ENCODE results near the gene PIGU.
A peak's percentile ranks its signal among the peaks of the same experiment; 100 is the strongest.
"Not testable (repeated sequence)": the region's sequence is repeated elsewhere in the genome, so short reads cannot be mapped to it uniquely, and the experiment has no call there.

Gene PIGU

GRCh38 chr20:34518863-34519262 lies 158.0 kb downstream of the PIGU start:
- peaks cover 19% of the 10 kb centered on the region for H3K4me1 ChIP-seq (ENCODE audit: control insufficient read depth, insufficient read depth, low read length, poor library complexity, severe bottlenecking)
- not testable (repeated sequence) for H3K9me3 ChIP-seq (ENCODE audit: control insufficient read depth, low read length)

GRCh38 chr20:34517114-34517505 lies 159.8 kb downstream of the PIGU start:
- H3K36me3 ChIP-seq (ENCODE audit: control insufficient read depth, insufficient read depth, low read length) = no peaks in the 10 kb centered on the region
- H3K27me3 ChIP-seq (replicated peaks; ENCODE audit: control insufficient read depth, insufficient read depth, low read length, poor library complexity, severe bottlenecking) = no peaks in the 10 kb centered on the region
- DNase-seq = no peak
- H3K27ac ChIP-seq (ENCODE audit: insufficient read depth, low read length, poor library complexity, severe bottlenecking) = peak overlapping the region; percentile 77
- peak overlapping the region; percentile 96 for H3K4me3 ChIP-seq (ENCODE audit: insufficient read depth, low read depth, low read length, poor library complexity, severe bottlenecking)
- no peaks in the 10 kb centered on the region for H3K9me3 ChIP-seq (ENCODE audit: control insufficient read depth, low read length)
- peaks cover 25% of the 10 kb centered on the region for H3K4me1 ChIP-seq (ENCODE audit: control insufficient read depth, insufficient read depth, low read length, poor library complexity, severe bottlenecking)

More at GRCh38 chr20:34518863-34519262, 158.0 kb downstream of the PIGU start:
- H3K4me3 ChIP-seq (ENCODE audit: insufficient read depth, low read depth, low read length, poor library complexity, severe bottlenecking); DNase-seq; H3K36me3 ChIP-seq (ENCODE audit: control insufficient read depth, insufficient read depth, low read length); H3K27me3 ChIP-seq (replicated peaks; ENCODE audit: control insufficient read depth, insufficient read depth, low read length, poor library complexity, severe bottlenecking); H3K27ac ChIP-seq (ENCODE audit: insufficient read depth, low read length, poor library complexity, severe bottlenecking): not testable (repeated sequence)

DNA sequence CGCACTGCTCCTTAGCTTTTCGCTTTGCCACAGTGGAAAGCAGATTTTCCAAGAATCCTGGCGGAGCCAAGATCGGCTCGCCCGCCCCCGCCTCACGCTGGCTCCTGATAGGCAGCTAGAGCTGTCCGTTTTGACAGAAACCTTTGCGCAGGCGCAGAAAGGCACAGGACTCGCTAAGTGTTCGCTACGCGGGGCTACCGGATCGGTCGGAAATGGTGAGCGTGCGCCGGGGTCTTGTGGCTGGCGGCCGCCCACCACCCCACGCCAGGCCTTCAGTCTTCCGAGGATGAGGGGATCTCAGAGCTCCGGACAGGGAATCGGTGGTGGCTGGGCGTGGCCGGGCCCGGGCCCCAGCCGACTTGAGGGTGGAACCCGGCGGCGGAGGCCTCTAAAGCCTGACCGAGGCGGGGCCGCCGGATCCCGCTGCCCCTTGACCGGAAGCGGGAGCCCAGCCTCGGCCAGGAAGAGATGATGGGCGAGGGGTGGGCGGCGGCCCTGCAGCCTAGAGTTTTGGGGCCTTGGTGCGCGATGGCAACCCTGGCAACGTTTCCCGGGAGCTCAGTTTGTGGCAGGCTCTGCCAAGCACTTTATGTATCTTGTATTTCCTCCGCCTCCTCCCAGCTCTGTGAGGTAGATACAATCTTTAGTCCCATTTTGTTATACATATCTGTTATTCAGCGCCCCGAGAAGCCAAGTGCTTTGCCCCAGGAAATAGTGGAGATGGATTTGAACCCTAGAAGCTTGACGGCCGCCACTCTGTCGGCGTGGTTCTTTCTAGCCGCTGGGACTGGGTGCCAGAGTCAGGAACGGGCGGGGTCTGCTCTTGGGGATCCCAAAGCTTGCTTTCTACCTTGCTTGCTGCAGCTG lies 160.4 kb downstream of the PIGU start, which contains the start of gene DYNLRB1:
Gene DYNLRB1 (plus strand): TSS at position 176 of the 867 bp plus-strand sequence. CDS start 37 bp downstream, at position 213.
- peak; percentile 85 to 95 (median 87) for DNase-seq
- Histone ChIP-seq H3K4me3 (ENCODE audit: insufficient read depth, low read depth, low read length, poor library complexity, severe bottlenecking) (peak within 1 kb of the TSS; percentile 96), H3K9me3 (ENCODE audit: control insufficient read depth, low read length) (no peaks in the 10 kb centered on the region), H3K4me1 (ENCODE audit: control insufficient read depth, insufficient read depth, low read length, poor library complexity, severe bottlenecking) (peaks cover 25% of the 10 kb centered on the region), H3K27me3 (replicated peaks; ENCODE audit: control insufficient read depth, insufficient read depth, low read length, poor library complexity, severe bottlenecking) (no peaks in the 10 kb centered on the region), H3K27ac (ENCODE audit: insufficient read depth, low read length, poor library complexity, severe bottlenecking) (peak within 1 kb of the TSS; percentile 77), H3K36me3 (ENCODE audit: control insufficient read depth, insufficient read depth, low read length) (no peaks in the 10 kb centered on the region)

- no peaks in the 10 kb centered on the region for H3K36me3 ChIP-seq (ENCODE audit: control insufficient read depth, insufficient read depth, low read length)
- peaks cover 25% of the 10 kb centered on the region for H3K4me1 ChIP-seq (ENCODE audit: control insufficient read depth, insufficient read depth, low read length, poor library complexity, severe bottlenecking)
- peak overlapping the region; percentile 77 for H3K27ac ChIP-seq (ENCODE audit: insufficient read depth, low read length, poor library complexity, severe bottlenecking)
- peak; percentile 51 to 62 (median 58) for DNase-seq
- peak overlapping the region; percentile 96 for H3K4me3 ChIP-seq (ENCODE audit: insufficient read depth, low read depth, low read length, poor library complexity, severe bottlenecking)
- no peaks in the 10 kb centered on the region for H3K27me3 ChIP-seq (replicated peaks; ENCODE audit: control insufficient read depth, insufficient read depth, low read length, poor library complexity, severe bottlenecking)
- H3K9me3 ChIP-seq (ENCODE audit: control insufficient read depth, low read length) = no peaks in the 10 kb centered on the region
Observed at GRCh38 chr20:34515484-34516246, 161.2 kb downstream of the PIGU start.

DNA sequence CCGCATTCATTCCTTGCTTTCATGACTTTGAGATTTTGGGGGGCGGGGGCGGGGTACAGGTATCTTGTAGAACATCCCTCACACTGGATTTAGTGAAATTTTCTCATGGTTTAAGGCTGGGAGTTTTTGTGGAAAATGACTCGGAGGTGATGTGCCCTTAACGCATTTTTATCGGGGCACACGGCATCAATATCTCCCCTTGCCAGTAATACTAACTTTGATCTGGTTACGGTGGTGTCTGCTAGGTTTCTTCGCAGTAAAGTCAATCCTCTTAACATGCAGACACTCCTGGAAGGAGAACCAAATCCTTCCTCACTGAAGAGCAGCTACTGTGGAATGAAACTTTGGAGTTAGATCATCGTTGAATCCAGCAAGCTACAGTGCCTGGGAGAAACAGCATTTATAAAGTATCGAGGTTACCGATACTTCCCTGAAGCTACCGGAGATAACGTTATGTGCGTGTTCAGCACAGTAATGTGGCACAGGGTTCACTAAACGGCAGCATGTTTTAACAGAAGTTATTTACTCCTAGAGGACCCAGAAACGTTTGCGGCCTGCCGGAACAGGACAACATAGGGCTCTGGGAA lies 161.9 kb downstream of the PIGU start:
- Histone ChIP-seq H3K9me3 (ENCODE audit: control insufficient read depth, low read length) (no peaks in the 10 kb centered on the region), H3K27me3 (replicated peaks; ENCODE audit: control insufficient read depth, insufficient read depth, low read length, poor library complexity, severe bottlenecking) (no peaks in the 10 kb centered on the region), H3K4me3 (ENCODE audit: insufficient read depth, low read depth, low read length, poor library complexity, severe bottlenecking) (peak overlapping the region; percentile 96), H3K4me1 (ENCODE audit: control insufficient read depth, insufficient read depth, low read length, poor library complexity, severe bottlenecking) (peaks cover 25% of the 10 kb centered on the region), H3K27ac (ENCODE audit: insufficient read depth, low read length, poor library complexity, severe bottlenecking) (peak overlapping the region; percentile 77), H3K36me3 (ENCODE audit: control insufficient read depth, insufficient read depth, low read length) (no peaks in the 10 kb centered on the region)
- DNase-seq = no peak

- not testable (repeated sequence) for DNase-seq; H3K9me3 ChIP-seq (ENCODE audit: control insufficient read depth, low read length); H3K36me3 ChIP-seq (ENCODE audit: control insufficient read depth, insufficient read depth, low read length); H3K27ac ChIP-seq (ENCODE audit: insufficient read depth, low read length, poor library complexity, severe bottlenecking); H3K4me3 ChIP-seq (ENCODE audit: insufficient read depth, low read depth, low read length, poor library complexity, severe bottlenecking); H3K27me3 ChIP-seq (replicated peaks; ENCODE audit: control insufficient read depth, insufficient read depth, low read length, poor library complexity, severe bottlenecking)
- H3K4me1 ChIP-seq (ENCODE audit: control insufficient read depth, insufficient read depth, low read length, poor library complexity, severe bottlenecking) = peaks cover 22% of the 10 kb centered on the region
Observed at GRCh38 chr20:34514034-34514433, 162.9 kb downstream of the PIGU start.

DNA sequence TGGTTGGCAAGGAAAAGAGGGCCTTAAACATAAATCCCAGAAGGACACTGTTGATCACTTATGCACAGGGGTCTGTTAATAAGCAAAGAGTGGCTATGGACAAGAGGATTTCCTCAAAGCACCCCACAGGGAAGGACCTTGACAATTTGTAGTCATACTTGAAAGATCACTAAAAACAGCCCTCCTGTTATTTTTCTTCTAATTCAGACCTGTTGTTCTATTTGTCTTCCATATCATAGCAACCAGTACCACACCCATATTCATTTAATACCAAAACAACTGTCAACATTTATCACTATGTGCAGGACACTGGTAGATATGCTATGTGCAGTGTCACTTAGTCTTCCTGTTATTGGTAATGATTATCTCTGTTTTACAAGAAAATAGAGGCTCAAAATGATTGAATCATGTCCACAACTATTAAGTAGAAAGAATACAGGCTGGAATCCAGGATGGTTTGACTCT lies 163.9 kb downstream of the PIGU start:
- no peaks in the 10 kb centered on the region for H3K9me3 ChIP-seq (ENCODE audit: control insufficient read depth, low read length)
- DNase-seq = no peak
- H3K27me3 ChIP-seq (replicated peaks; ENCODE audit: control insufficient read depth, insufficient read depth, low read length, poor library complexity, severe bottlenecking) = no peaks in the 10 kb centered on the region
- H3K36me3 ChIP-seq (ENCODE audit: control insufficient read depth, insufficient read depth, low read length) = no peaks in the 10 kb centered on the region
- no peak overlapping the region for H3K4me3 ChIP-seq (ENCODE audit: insufficient read depth, low read depth, low read length, poor library complexity, severe bottlenecking)
- no peak overlapping the region for H3K27ac ChIP-seq (ENCODE audit: insufficient read depth, low read length, poor library complexity, severe bottlenecking)
- peaks cover 18% of the 10 kb centered on the region for H3K4me1 ChIP-seq (ENCODE audit: control insufficient read depth, insufficient read depth, low read length, poor library complexity, severe bottlenecking)

DNA sequence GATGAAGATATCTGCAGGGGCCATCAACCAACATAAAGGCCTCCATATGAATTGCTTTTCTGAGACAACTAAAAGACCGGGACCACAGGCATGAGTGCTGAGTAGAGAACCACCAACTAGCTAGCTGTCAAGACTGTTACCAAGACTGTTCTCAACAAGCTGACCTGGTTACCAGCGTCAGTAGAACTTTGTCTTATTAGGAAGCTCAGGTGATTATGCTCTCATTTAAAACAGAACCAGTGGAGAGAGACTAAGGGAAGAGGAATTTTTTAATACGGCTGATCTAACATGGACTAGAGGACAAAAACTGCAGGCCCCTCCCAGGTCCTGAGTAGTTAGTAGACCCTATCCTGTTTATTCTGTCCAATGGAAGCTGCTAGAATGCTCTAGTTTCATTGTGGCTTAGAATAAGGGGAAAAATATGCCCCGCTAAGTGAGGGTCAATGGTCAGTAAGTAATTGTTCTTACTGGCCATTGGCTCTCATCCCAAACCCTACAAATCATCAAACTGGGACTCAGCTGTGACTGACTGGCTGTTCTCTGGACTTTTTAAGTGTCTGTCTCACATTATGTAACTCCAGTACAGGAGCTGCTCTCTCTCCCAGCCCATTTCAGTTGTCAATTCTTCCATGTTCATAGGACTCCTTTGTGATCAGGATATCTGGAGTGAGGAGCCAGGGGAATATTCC lies 164.5 kb downstream of the PIGU start:
- no peaks in the 10 kb centered on the region for H3K36me3 ChIP-seq (ENCODE audit: control insufficient read depth, insufficient read depth, low read length)
- peaks cover 14% of the 10 kb centered on the region for H3K4me1 ChIP-seq (ENCODE audit: control insufficient read depth, insufficient read depth, low read length, poor library complexity, severe bottlenecking)
- H3K9me3 ChIP-seq (ENCODE audit: control insufficient read depth, low read length) = no peaks in the 10 kb centered on the region
- no peak overlapping the region for H3K4me3 ChIP-seq (ENCODE audit: insufficient read depth, low read depth, low read length, poor library complexity, severe bottlenecking)
- H3K27me3 ChIP-seq (replicated peaks; ENCODE audit: control insufficient read depth, insufficient read depth, low read length, poor library complexity, severe bottlenecking) = no peaks in the 10 kb centered on the region
- no peak overlapping the region for H3K27ac ChIP-seq (ENCODE audit: insufficient read depth, low read length, poor library complexity, severe bottlenecking)
- DNase-seq = no peak

- Histone ChIP-seq H3K4me3 (ENCODE audit: insufficient read depth, low read depth, low read length, poor library complexity, severe bottlenecking) (no peak overlapping the region), H3K4me1 (ENCODE audit: control insufficient read depth, insufficient read depth, low read length, poor library complexity, severe bottlenecking) (peaks cover 9% of the 10 kb centered on the region), H3K27me3 (replicated peaks; ENCODE audit: control insufficient read depth, insufficient read depth, low read length, poor library complexity, severe bottlenecking) (no peaks in the 10 kb centered on the region), H3K27ac (ENCODE audit: insufficient read depth, low read length, poor library complexity, severe bottlenecking) (no peak overlapping the region), H3K36me3 (ENCODE audit: control insufficient read depth, insufficient read depth, low read length) (no peaks in the 10 kb centered on the region), H3K9me3 (ENCODE audit: control insufficient read depth, low read length) (no peaks in the 10 kb centered on the region)
- no peak for DNase-seq
Observed at GRCh38 chr20:34511891-34512265, 165.0 kb downstream of the PIGU start.

Measured in effector memory CD4-positive, alpha-beta T cell (primary cell).